NCI-H2196 (cell line): Measurements from ENCODE around the gene ZNF521.

ENCODE experiments used
- DNase-seq: peaks from one replicate; lab custom pipeline; 2025; ENCODE audit not compliant: unreplicated experiment; lab: John Stamatoyannopoulos, UW

Gene ZNF521

DNA sequence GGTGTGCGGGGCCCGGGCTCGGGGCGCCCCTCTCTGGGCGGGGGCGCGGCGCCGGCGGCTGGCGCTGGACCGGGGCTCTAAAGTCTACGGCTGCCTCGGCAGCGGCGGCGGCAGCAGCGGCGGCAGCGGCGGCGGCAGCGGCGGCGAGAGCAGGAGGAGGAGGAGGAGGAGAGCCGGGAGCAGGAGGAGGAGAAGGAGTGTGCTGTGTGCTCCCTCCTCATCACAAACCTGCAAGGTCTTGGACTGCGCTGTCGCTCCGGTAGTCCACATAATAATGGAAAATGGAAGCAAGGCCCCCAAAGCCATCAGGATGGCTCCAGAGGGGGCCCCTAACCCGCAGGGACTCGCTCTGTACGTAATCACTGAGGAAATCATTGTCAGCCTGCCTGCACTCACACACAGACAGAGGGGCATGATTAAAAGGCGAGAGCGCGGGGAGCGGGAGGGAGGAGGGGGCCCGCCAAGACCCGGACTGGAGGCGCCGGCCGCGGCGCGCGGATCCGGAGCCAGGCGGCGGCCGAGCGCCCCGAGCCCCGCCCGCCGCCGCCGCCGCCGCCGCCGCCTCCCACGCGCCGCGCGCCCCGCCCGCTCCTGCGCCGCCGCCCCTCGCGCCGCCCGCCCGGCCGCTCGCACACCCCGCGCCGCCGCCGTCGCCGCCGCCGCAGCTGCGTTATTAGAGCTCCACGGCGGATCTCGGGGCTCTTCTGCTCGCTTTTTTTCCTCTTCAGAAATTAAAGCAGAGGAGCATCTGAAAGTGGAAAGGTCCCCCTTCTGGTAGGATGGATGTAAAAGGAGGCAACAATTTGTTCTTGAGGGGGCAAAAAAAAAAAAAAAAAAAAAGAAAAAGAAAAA lies at the start of gene ZNF521:
Gene ZNF521, minus strand, starts transcription at position 390 of the 852 bp plus-strand sequence. CDS start 1,220 bp downstream, outside the sequence.
- peak; percentile 54 for DNase-seq

- no peak for DNase-seq
Measured at GRCh38 chr18:25399554-25399953, 47.6 kb upstream of the ZNF521 start.

GRCh38 chr18:25392192-25392591 lies 40.2 kb upstream of the ZNF521 start:
- DNase-seq, result no peak

DNA sequence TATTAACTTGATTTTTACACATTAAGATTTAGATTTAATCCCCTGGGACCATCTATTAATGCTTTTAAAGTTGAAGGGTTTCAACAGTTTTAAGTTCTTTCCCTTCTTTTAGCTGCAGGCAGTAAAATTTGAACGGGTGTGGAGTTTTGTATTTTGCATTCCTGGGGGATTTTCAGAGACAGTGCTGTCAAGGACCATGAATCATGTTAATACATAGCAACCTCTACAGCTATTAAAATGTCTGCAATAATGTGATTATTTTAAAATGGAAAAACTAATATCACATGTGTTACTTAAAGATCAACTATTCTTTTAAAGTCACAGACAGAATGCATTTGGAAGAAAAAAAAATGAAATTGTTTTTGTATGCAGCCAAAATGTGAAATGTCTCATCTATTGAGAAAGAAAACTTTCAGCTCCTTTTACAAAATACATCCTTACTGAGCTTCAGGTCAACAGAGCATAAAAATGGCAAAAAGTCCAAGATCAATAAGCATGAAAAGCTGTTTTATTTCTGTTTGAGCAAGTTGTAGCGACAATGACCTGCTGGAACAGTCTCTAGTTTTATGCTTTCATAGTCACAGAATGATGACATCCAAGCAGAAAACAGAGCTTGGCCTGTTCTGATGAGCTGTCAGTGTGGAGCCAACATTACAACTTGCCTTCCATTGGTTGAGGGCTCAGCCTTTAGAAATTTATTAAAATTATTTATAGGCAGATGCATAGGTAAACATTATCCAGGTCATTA lies 21.6 kb upstream of the ZNF521 start:
- no peak for DNase-seq

DNA sequence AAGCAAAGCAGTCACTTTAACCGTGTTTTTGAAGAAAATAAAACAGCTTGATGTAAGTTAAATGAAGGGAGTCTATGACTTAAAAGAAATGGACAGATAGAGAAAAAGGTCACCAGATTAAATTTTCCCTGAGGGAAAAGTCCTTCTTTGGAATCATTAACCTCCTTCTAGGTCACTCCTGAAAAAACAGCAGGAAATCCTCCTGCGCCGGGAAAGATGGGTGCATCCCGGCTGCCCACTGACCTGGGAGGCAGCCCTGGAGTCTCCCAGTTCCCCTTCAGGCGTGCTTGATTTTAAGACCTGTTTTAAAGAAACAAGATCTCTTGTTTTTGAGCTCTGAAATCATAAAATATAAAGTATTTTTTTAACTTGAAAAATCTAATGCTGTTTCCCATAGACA lies 18.4 kb upstream of the ZNF521 start:
- DNase-seq, result no peak

- no peak for DNase-seq
Measured at GRCh38 chr18:25365242-25365641, 13.3 kb upstream of the ZNF521 start.

GRCh38 chr18:25364732-25365131 lies 12.8 kb upstream of the ZNF521 start:
- DNase-seq, result no peak

DNA sequence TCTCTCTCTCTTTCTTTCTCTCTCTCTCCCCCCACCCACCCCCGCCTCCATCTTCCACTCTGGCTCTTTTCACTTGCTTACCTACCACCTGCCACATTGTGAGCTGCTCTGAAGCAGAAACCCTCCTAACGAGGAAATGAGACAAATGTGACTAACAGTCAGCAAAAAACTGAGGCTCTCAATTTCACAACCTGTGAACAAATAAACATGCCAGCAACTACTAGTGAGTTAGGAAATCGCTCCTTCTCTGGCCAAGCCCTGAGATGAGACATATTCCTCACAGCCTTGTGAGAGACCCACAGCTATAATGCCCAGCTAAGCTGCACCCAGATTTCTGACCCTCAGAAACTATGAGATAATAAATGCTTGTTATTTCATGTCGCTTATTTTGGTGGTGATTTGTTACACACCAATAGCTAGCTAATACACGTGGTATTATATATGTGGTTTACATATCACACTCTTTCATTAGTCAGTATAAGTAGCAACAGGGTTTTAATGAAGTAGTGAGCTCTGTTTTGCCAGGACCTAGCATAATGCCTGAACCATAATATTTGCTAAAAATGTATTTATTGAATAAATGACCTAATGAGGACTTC lies 8.4 kb upstream of the ZNF521 start:
- no peak for DNase-seq

DNA sequence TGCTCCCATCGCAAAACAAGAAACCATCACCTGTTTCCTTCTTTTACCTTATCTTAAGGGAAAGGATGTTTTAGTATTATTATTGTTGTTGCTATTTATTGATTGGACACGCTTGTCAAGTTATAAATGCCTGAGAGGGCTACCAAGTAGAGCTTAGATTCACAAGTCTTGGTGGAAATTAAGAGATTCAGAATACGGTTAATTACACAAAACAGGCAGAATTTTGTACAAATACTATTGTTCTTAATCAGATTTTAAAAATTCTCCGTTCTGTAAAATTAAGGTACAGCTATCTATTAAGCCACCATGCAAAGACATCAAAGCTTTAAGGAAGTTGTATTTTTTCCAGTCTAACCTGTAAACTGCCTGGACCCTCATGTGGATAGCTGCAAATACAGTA lies 1.1 kb upstream of the ZNF521 start:
- no peak for DNase-seq

- no peak for DNase-seq
Measured at GRCh38 chr18:25352629-25353005, 651 bp upstream of the ZNF521 start.

DNA sequence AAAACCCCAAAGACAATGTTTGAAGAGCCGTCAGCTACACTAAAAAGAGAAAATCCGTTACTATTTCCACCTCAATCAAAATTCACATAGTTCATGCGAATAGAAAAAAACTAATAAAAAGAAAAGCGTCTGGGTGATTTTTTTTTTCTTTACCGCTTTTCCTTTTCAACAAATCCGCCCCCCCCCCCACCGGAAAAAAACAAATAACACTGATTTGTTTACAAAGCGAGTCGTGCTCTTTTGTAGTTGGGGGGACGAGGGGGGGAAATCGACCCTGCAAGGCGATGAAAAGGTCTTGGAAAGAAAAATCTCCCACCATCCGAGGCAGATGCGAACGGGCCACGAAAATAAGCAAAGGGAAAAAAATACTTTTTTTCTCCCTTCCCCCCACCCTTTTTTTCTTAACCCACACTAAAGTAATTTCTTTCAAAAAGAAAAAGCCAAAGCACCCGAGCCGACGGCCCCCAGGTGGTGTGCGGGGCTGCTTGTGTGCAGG lies 638 bp downstream of the ZNF521 start:
- DNase-seq, result no peak

GRCh38 chr18:25350489-25351251 lies 1.3 kb downstream of the ZNF521 start:
- no peak for DNase-seq

- DNase-seq, result no peak
Measured at GRCh38 chr18:25349926-25350487, 2.0 kb downstream of the ZNF521 start.

DNA sequence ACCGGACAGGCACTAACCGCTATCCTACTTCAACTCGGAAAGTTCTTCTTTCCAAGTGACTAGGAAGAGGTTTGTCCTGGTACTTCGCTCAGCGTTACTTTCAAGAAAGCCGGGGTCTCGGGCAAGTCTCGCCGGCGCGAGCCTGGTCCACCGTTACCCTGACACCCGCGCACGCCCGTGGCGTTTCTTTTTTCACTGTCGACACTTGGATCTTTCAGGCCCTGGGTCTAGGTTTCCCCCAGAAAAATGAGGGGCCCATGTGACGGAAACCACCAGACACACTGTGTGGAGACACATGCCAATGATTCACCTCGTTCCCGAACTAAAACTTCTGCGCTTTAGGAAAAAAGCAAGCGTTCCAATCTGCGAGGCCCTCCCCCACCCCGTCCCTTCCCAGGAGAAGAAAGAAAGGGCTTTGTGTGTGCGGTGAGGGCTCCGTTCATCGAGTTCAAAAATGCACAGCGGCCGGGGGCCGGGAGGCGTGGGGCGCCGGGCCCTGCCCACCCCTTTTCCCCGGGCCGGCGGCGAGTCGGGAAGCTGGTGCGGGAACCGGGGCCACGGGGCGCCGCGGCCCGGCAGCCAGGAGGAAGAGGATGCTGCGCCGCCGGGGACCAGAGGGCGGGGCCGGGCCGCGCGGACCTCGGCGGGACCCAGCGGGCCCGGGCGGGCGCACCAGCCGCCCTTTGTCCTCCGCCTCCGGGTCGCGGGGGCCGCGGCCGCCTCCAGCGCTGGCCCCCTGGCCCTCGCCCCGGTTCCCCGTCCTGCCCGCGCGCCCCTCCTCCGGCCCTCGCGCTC lies 2.6 kb downstream of the ZNF521 start:
- DNase-seq, result no peak

- DNase-seq, result no peak
Measured at GRCh38 chr18:25348386-25349130, 3.4 kb downstream of the ZNF521 start.

DNA sequence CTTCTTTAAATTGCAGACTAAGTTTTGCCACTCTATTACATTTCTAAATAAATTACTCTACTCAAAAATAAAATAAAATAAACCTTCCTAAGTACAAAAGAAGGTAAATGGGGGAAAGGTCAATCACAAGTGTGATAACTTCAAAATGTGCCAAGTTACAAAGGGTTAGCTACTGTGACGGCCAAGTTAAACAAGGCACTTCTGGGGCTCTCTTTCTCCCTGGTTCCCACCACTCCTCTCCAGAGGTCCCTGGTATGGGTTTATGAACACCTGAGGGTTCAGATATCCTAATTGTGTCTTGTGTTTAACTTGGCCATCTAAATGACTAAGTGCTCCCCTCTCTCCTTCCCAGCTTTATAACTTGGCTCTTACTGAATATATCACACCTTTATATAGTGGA lies 5.4 kb downstream of the ZNF521 start:
- DNase-seq, result no peak

DNA sequence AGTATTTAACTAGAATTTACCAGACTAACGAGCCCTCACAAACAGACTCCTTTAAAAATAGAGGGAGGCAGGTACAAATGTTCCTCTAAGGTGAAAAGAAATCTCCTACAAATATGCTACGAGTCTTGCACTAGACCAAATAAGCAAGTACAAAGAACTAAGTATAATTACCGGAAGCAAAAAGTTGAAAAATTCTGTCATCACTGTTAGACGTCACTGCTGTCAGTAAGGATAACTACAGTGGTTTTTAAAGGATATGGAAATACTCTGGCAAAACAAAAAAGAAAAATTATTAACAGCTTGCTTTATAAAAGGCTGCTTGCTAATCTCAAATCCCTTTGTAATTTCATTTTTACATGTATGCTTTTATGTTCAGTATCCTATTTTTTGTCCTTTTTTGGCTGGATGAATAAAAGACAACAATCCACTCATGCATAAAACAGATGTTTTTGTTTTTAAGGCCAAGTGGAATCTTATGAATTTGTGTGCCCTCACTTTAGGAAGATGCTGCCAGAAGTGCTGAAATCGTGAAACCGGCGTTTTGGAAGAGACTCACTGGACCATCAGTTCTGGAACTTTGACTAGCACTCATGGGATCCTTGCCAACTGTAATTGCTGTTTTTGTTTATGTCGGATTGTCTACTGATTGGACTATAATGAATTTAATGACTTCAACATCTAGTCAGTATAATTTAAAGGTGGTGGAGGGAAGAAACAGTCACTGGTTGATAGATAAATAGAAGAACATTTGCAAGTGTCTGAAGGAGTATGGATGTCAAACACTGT lies 6.7 kb downstream of the ZNF521 start:
- no peak for DNase-seq

- no peak for DNase-seq
Measured at GRCh38 chr18:25341831-25342230, 10.1 kb downstream of the ZNF521 start.
